ENCODE results near the gene PRKAR1B. TPM values are rescaled to one million over a fixed set of nuclear protein-coding genes. Genes with fewer than 3 reads are reported as not detected.

PRKAR1B gene
- total RNA-seq, 1 donor from 2014 or later = 14.2 TPM

GRCh38 chr7:539731-540411 is 187.2 kb downstream of the PRKAR1B start:
- no peak for DNase-seq
- H3K4me1 ChIP-seq = peaks cover 23% of the 10 kb centered on the region
- no peak for TF ChIP-seq CTCF (IDR thresholded peaks at IDR 0.05; ENCODE audit: borderline replicate concordance)
- peaks cover 5% of the 10 kb centered on the region for H3K9me3 ChIP-seq (replicated peaks)
- no peaks in the 10 kb centered on the region for H3K36me3 ChIP-seq
- H3K4me3 ChIP-seq = no peak overlapping the region
- H3K27me3 ChIP-seq (ENCODE audit: low read depth) = no peaks in the 10 kb centered on the region
- no peak overlapping the region for H3K27ac ChIP-seq (replicated peaks)
- intact Hi-C loops (cut with micrococcal nuclease) = no loop called here

GRCh38 chr7:538764-539685 is 188.1 kb downstream of the PRKAR1B start:
- H3K4me3 ChIP-seq = no peak overlapping the region
- H3K27ac ChIP-seq (replicated peaks) = no peak overlapping the region
- H3K9me3 ChIP-seq (replicated peaks) = peaks cover 5% of the 10 kb centered on the region
- no peaks in the 10 kb centered on the region for H3K27me3 ChIP-seq (ENCODE audit: low read depth)
- peaks cover 23% of the 10 kb centered on the region for H3K4me1 ChIP-seq
- no peak for TF ChIP-seq CTCF (IDR thresholded peaks at IDR 0.05; ENCODE audit: borderline replicate concordance)
- no peak for DNase-seq
- intact Hi-C loops (cut with micrococcal nuclease) = no loop called here
- no peaks in the 10 kb centered on the region for H3K36me3 ChIP-seq

- intact Hi-C loops (cut with micrococcal nuclease) = no loop called here
- TF ChIP-seq CTCF (IDR thresholded peaks at IDR 0.05; ENCODE audit: borderline replicate concordance) = no peak
- H3K27me3 ChIP-seq (ENCODE audit: low read depth) = no peaks in the 10 kb centered on the region
- H3K4me3 ChIP-seq = no peak overlapping the region
- H3K9me3 ChIP-seq (replicated peaks) = peaks cover 5% of the 10 kb centered on the region
- H3K36me3 ChIP-seq = no peaks in the 10 kb centered on the region
- H3K4me1 ChIP-seq = peaks cover 21% of the 10 kb centered on the region
- no peak overlapping the region for H3K27ac ChIP-seq (replicated peaks)
- peak; percentile 56 for DNase-seq
Observed at GRCh38 chr7:537911-538634, 189.0 kb downstream of the PRKAR1B start.

- intact Hi-C loops (cut with micrococcal nuclease) = no loop called here
- no peaks in the 10 kb centered on the region for H3K36me3 ChIP-seq
- peaks cover 12% of the 10 kb centered on the region for H3K4me1 ChIP-seq
- no peak for TF ChIP-seq CTCF (IDR thresholded peaks at IDR 0.05; ENCODE audit: borderline replicate concordance)
- H3K9me3 ChIP-seq (replicated peaks) = peaks cover 5% of the 10 kb centered on the region
- no peak overlapping the region for H3K27ac ChIP-seq (replicated peaks)
- H3K4me3 ChIP-seq = no peak overlapping the region
- DNase-seq = no peak
- H3K27me3 ChIP-seq (ENCODE audit: low read depth) = no peaks in the 10 kb centered on the region
Observed at GRCh38 chr7:536231-536630, 190.8 kb downstream of the PRKAR1B start.

- H3K36me3 ChIP-seq = no peaks in the 10 kb centered on the region
- DNase-seq = no peak
- intact Hi-C loops (cut with micrococcal nuclease) = no loop called here
Observed at GRCh38 chr7:534959-535358, 192.1 kb downstream of the PRKAR1B start.

More at GRCh38 chr7:534959-535358, 192.1 kb downstream of the PRKAR1B start:
- H3K27ac ChIP-seq (replicated peaks) = no peak overlapping the region
- no peaks in the 10 kb centered on the region for H3K9me3 ChIP-seq (replicated peaks)
- no peak for TF ChIP-seq CTCF (IDR thresholded peaks at IDR 0.05; ENCODE audit: borderline replicate concordance)
- no peak overlapping the region for H3K4me3 ChIP-seq
- peaks cover 12% of the 10 kb centered on the region for H3K4me1 ChIP-seq
- peaks cover 9% of the 10 kb centered on the region for H3K27me3 ChIP-seq (ENCODE audit: low read depth)

Data from left ventricle myocardium inferior (tissue), 1 donor.